HepG2 (cell line): ENCODE data around the gene DDTL. TPM values are rescaled to one million over a fixed set of nuclear protein-coding genes. Genes with fewer than 3 reads are reported as not detected.
"Not testable (repeated sequence)": the region's sequence is repeated elsewhere in the genome, so short reads cannot be mapped to it uniquely, and the experiment has no call there.

Experiments
- ATAC-seq: fragments of 200-7000 bp; cut with Tn5 transposase; 3 replicates; pipeline ENCODE4 v1.9.1; 2020; ENCODE audit warnings: mild to moderate bottlenecking, moderate library complexity
- BruUV-seq: library from RNA; stranded (reverse); fragments of 400-500 nt; replicated peaks from 2 replicates; lab custom pipeline; 2021; lab: Mats Ljungman, UMichigan
- CTCF ChIA-PET: fragments of 300-600 bp; formaldehyde crosslinking; extraction: SDS; loops from one replicate; lab custom pipeline; 2021; ENCODE audit warnings: low total read pairs, inconsistent platforms, low intra/inter-chr PET ratio; lab: Yijun Ruan, JAX
- POLR2A ChIA-PET: fragments of 350-600 bp; sonication (Branson Sonifier 250); formaldehyde crosslinking; loops from one replicate; lab custom pipeline; 2020; ENCODE audit warnings: antibody characterized with exemption, inconsistent platforms; lab: Yijun Ruan, JAX
- DNase-seq: peaks from one replicate; pipeline ENCODE4 v3.0.0-alpha.2; 2015; ENCODE audit warnings: low spot score
- FAIRE-seq: peaks from 3 replicates; lab custom pipeline; 2011; peaks lifted over from hg19 to GRCh38; lab: Jason Lieb, UNC
- H2AFZ ChIP-seq: one replicate; pipeline ENCODE4 v1.6.1; 2011; ENCODE audit warnings: low read length, inconsistent platforms
- H3K27ac ChIP-seq: fragments of 300-600 bp; 3 replicates; pipeline ENCODE4 v1.8.0; 2011; ENCODE audit warnings: mixed run types, mild to moderate bottlenecking, mixed read lengths, low read length, inconsistent platforms; ENCODE audit not compliant: insufficient read depth; ENCODE audit errors: extremely low read length
- H3K27me3 ChIP-seq, 2 experiments: fragments of 200-600 bp in 1 of 2; 2 replicates in 1 of 2; 3 replicates in 1 of 2; pipeline versions ENCODE4 v1.6.0 to v1.8.0; 2011; ENCODE audit warnings: low read length in 2 of 2, mild to moderate bottlenecking in 2 of 2, moderate library complexity in 2 of 2, inconsistent platforms in 1 of 2; ENCODE audit not compliant: insufficient read depth in 2 of 2, control insufficient read depth in 1 of 2
- H3K36me3 ChIP-seq, 2 experiments: fragments of 200-600 bp in 1 of 2; replicated peaks in 1 of 2; 2 replicates in 1 of 2; 3 replicates in 1 of 2; pipeline versions ENCODE4 v1.5.1 to v1.8.0; 2011; ENCODE audit warnings: low read length in 2 of 2, inconsistent platforms in 1 of 2; ENCODE audit not compliant: insufficient read depth in 2 of 2, control insufficient read depth in 1 of 2
- H3K4me1 ChIP-seq: 2 replicates; pipeline ENCODE4 v1.5.1; 2012; ENCODE audit warnings: low read length, inconsistent platforms; ENCODE audit not compliant: insufficient read depth
- H3K4me2 ChIP-seq: 2 replicates; pipeline ENCODE4 v1.6.0; 2011; ENCODE audit warnings: low read depth, low read length, inconsistent platforms
- H3K4me3 ChIP-seq, 3 experiments: fragments of 200-600 bp in 1 of 3; sonication (generic), shearing (Covaris generic) in 1 of 3; replicated peaks in 1 of 3; 2 replicates each; pipeline ENCODE4 v1.5.1; 2011 to 2016; ENCODE audit warnings: low read length in 3 of 3, inconsistent platforms in 2 of 3, low read depth in 2 of 3, mild to moderate bottlenecking in 2 of 3, control low read depth in 1 of 3, mixed read lengths in 1 of 3; ENCODE audit not compliant: insufficient read depth in 1 of 3
- H3K79me2 ChIP-seq: one replicate; pipeline ENCODE4 v1.6.1; 2011; ENCODE audit warnings: low read length, inconsistent platforms; ENCODE audit not compliant: insufficient read depth
- H3K9ac ChIP-seq: 2 replicates; pipeline ENCODE4 v1.6.0; 2011; ENCODE audit warnings: mild to moderate bottlenecking, low read depth, low read length, inconsistent platforms; ENCODE audit not compliant: insufficient read depth
- H3K9me3 ChIP-seq: 2 replicates; pipeline ENCODE4 v1.5.1; 2012; ENCODE audit warnings: mild to moderate bottlenecking, low read length
- H4K20me1 ChIP-seq: 2 replicates; pipeline ENCODE4 v1.6.0; 2011; ENCODE audit warnings: inconsistent platforms, mild to moderate bottlenecking, low read length, moderate library complexity; ENCODE audit not compliant: insufficient read depth
- AGO2 ChIP-seq: fragments of 200-400 bp; formaldehyde crosslinking; optimal IDR thresholded peaks from 2 replicates; pipeline ENCODE3; 2017; ENCODE audit warnings: mild to moderate bottlenecking, low read depth, low read length, moderate library complexity
- HOXA7 ChIP-seq: sonication (generic); formaldehyde crosslinking; IDR thresholded peaks from 2 replicates; pipeline ENCODE4 v1.8.1; 2022; ENCODE audit warnings: mild to moderate bottlenecking, missing genetic modification reagents, moderate library complexity
- RBFOX2 ChIP-seq: fragments of 200-400 bp; formaldehyde crosslinking; IDR thresholded peaks from 2 replicates; pipeline ENCODE4 v1.6.1; 2017; ENCODE audit warnings: low read depth, mild to moderate bottlenecking, low read length
- TARDBP ChIP-seq: sonication (generic); formaldehyde crosslinking; IDR thresholded peaks from 2 replicates; pipeline ENCODE4 v1.8.0; 2022; ENCODE audit warnings: mild to moderate bottlenecking, missing genetic modification reagents
- WGBS: methylation state at CpG from one replicate; pipeline ENCODE4 v1.1.6; 2017; ENCODE audit warnings: low lambda C conversion rate; 5-methylcytosine and 5-hydroxymethylcytosine counted together
- in situ Hi-C: cut with HindIII; loops from 2 replicates; pipeline ENCODE4 v1.10.0; 2017; ENCODE audit warnings: low pct_unique_long_range_greater_than_20kb; ENCODE audit not compliant: extremely low pct_ligation_motif_present
- intact Hi-C: fragments of 100-400 bp; cut with micrococcal nuclease; formaldehyde crosslinking; loops from one replicate; pipeline ENCODE4 v1.10.0; 2022; ENCODE audit not compliant: unreplicated experiment
- polyA plus RNA-seq, 8 experiments: library from polyadenylated mRNA; depleted of rRNA in 3 of 8; stranded (reverse) in 7 of 8; unstranded in 1 of 8; fragments of >200 nt; fragmentation: Illumina TruSeq in 4 of 8; extraction: Trizol in 4 of 8; gene quantifications; 2 replicates each; pipeline versions ENCODE4 v1.2.1 to v1.2.3, GENCODE V29; 2011 to 2016; ENCODE audit warnings: low read depth in 4 of 8, missing spikeins in 1 of 8, mixed read lengths in 1 of 8; ENCODE audit not compliant: insufficient read depth in 1 of 8
- total RNA-seq, 5 experiments: library from RNA; depleted of rRNA; stranded (reverse); fragments of >200 nt; fragmentation: Illumina TruSeq; extraction: Trizol; gene quantifications; 2 replicates each; pipeline ENCODE4 v1.2.3, GENCODE V29; 2016; ENCODE audit warnings: low read depth in 1 of 5

DDTL gene
- total and polyA plus RNA-seq, 2 of the 13 experiments (the other 11 are each of a cell fraction or from before 2014, with no cell fraction given), result 0.31 TPM; not detected in 1

GRCh38 chr22:23970816-23971486, 4.3 kb downstream of the DDTL start:
- CTCF ChIA-PET, result no interaction called here
- 98% methylated on average over 6 of the region's 6 CpGs for WGBS
- TF ChIP-seq TARDBP (CRISPR knock-in tag) (no peak), HOXA7 (no peak), RBFOX2 (peak; percentile 25; the same call in 1 of the 2 replicates), AGO2 (peak; percentile 23)
- TF ChIP-seq, all 625 proteins: peak for 2
- no peak overlapping the region for H3K9ac ChIP-seq
- ATAC-seq (no peak), FAIRE-seq (no peak), DNase-seq (no peak)
- no peaks in the 10 kb centered on the region for H3K27me3 ChIP-seq
- H3K79me2 ChIP-seq, result peaks cover 6% of the 10 kb centered on the region
- in situ Hi-C loops (no loop called here), intact Hi-C loops (no loop called here)
- H3K4me2 ChIP-seq, result no peak overlapping the region
- H3K27ac ChIP-seq, result no peak overlapping the region
- H3K4me3 ChIP-seq, result no peak overlapping the region
- no peaks in the 10 kb centered on the region for H4K20me1 ChIP-seq
- no peak overlapping the region for H2AFZ ChIP-seq
- POLR2A ChIA-PET, result interaction anchor here (1.1 to 1.7 kb wide), 2 partner anchors 50 to 57 kb away, joined by 3 to 4 read pairs; no protein-coding TSS in a partner anchor
- BruUV-seq, result no TSS peak
- peaks cover 4 to 28% of the 10 kb centered on the region in 2 experiments for H3K36me3 ChIP-seq
- no peaks in the 10 kb centered on the region for H3K4me1 ChIP-seq
- H3K9me3 ChIP-seq, result no peaks in the 10 kb centered on the region

- H3K9ac ChIP-seq, H3K4me1 ChIP-seq, DNase-seq, CTCF ChIA-PET, H3K4me3 ChIP-seq, H3K9me3 ChIP-seq, H3K27ac ChIP-seq, H3K27me3 ChIP-seq, BruUV-seq, ATAC-seq, H3K4me2 ChIP-seq, H2AFZ ChIP-seq, H3K79me2 ChIP-seq, in situ Hi-C loops, FAIRE-seq, H4K20me1 ChIP-seq, intact Hi-C loops: not testable (repeated sequence)
- POLR2A ChIA-PET, result interaction anchor here (1.7 kb wide), 1 partner anchor 58 kb away, joined by 4 read pairs; no protein-coding TSS in a partner anchor
- WGBS, result 100% methylated on average over 3 of the region's 3 CpGs
- H3K36me3 ChIP-seq, result peaks cover 4 to 28% of the 10 kb centered on the region in 2 experiments
These were observed 5.2 kb downstream of the DDTL start for GRCh38 chr22:23971927-23972326.

GRCh38 chr22:23974345-23974744, 7.7 kb downstream of the DDTL start, which contains the start of gene DDT:
TSS of gene DDT (minus strand) at chr22:23974441. CDS start at chr22:23974414, 27 bp downstream.
- H3K9me3 ChIP-seq, H3K4me2 ChIP-seq, H4K20me1 ChIP-seq, H3K27ac ChIP-seq, DNase-seq, CTCF ChIA-PET, H3K4me1 ChIP-seq, H3K4me3 ChIP-seq, H3K27me3 ChIP-seq, in situ Hi-C loops, H3K79me2 ChIP-seq, H3K9ac ChIP-seq, H2AFZ ChIP-seq, intact Hi-C loops, POLR2A ChIA-PET, BruUV-seq: not testable (repeated sequence)
- ATAC-seq, result peak; percentile 96
- FAIRE-seq, result peak; percentile 99
- H3K36me3 ChIP-seq, result peaks cover 4 to 26% of the 10 kb centered on the region in 2 experiments
- no CpG with 5 or more reads among the region's 29 CpGs for WGBS
